Right kidney (tissue), 9 donors: ENCODE measurements around the gene NYAP2.

Source experiments
- DNase-seq: peaks from one replicate; pipeline ENCODE4 v3.0.0-alpha.2; 2016
- long read RNA-seq, 8 donors: transcript quantifications; one replicate each; lab custom pipeline, GENCODE V29; 2026

The NYAP2 gene
- long read RNA-seq, donor 1 = 0 reads
- long read RNA-seq, donor 2 = 0 reads
- long read RNA-seq, donor 3 = 0 reads
- long read RNA-seq, donor 4 = 0 reads
- long read RNA-seq, donor 5 = 0 reads
- long read RNA-seq, donor 6 = 0 reads
- long read RNA-seq, donor 7 = 0 reads
- long read RNA-seq, donor 8 = 0 reads

- no peak for DNase-seq
Measured at GRCh38 chr2:225399504-225399903, at the start of gene NYAP2. Gene NYAP2 (plus strand): TSS chr2:225399710. CDS start chr2:225408881, 9,171 bp downstream.

GRCh38 chr2:225353579-225354085 is 45.9 kb upstream of the NYAP2 start:
- no peak for DNase-seq

- no peak for DNase-seq
Measured at GRCh38 chr2:225354281-225354774, 45.2 kb upstream of the NYAP2 start.

GRCh38 chr2:225355788-225356187 is 43.7 kb upstream of the NYAP2 start:
- DNase-seq = no peak

GRCh38 chr2:225366731-225367130 is 32.8 kb upstream of the NYAP2 start:
- DNase-seq = no peak

- no peak for DNase-seq
Measured at GRCh38 chr2:225367482-225367881, 32.0 kb upstream of the NYAP2 start.

- no peak for DNase-seq
Measured at GRCh38 chr2:225378984-225379383, 20.5 kb upstream of the NYAP2 start.

GRCh38 chr2:225379856-225380255 is 19.7 kb upstream of the NYAP2 start:
- no peak for DNase-seq

GRCh38 chr2:225381609-225382008 is 17.9 kb upstream of the NYAP2 start:
- no peak for DNase-seq

- DNase-seq = no peak
Measured at GRCh38 chr2:225398372-225398771, 1.1 kb upstream of the NYAP2 start.

- no peak for DNase-seq
Measured at GRCh38 chr2:225400060-225400511, 576 bp downstream of the NYAP2 start.

GRCh38 chr2:225400546-225401400 is 1.3 kb downstream of the NYAP2 start:
- DNase-seq = no peak

- no peak for DNase-seq
Measured at GRCh38 chr2:225402210-225402776, 2.8 kb downstream of the NYAP2 start.

GRCh38 chr2:225411452-225411851 is 11.9 kb downstream of the NYAP2 start:
- DNase-seq = no peak

GRCh38 chr2:225413786-225414185 is 14.3 kb downstream of the NYAP2 start:
- DNase-seq = no peak

GRCh38 chr2:225414902-225415301 is 15.4 kb downstream of the NYAP2 start:
- DNase-seq = no peak

GRCh38 chr2:225415341-225415740 is 15.8 kb downstream of the NYAP2 start:
- DNase-seq = no peak

- DNase-seq = no peak
Measured at GRCh38 chr2:225415792-225416191, 16.3 kb downstream of the NYAP2 start.

GRCh38 chr2:225416616-225417367 is 17.3 kb downstream of the NYAP2 start:
- DNase-seq = no peak

GRCh38 chr2:225419033-225419432 is 19.5 kb downstream of the NYAP2 start:
- DNase-seq = no peak

- DNase-seq = no peak
Measured at GRCh38 chr2:225422145-225422544, 22.6 kb downstream of the NYAP2 start.

- no peak for DNase-seq
Measured at GRCh38 chr2:225425284-225425683, 25.8 kb downstream of the NYAP2 start.
